GM12892 (cell line): Measurements from ENCODE around the gene CLASP2.

ENCODE experiments used
- POLR2AphosphoS5 ChIP-seq: IDR thresholded peaks from 2 replicates; pipeline ENCODE4 v1.6.1; 2011; ENCODE audit warnings: low read depth, low read length, control low read depth
- TAF1 ChIP-seq: IDR thresholded peaks from 2 replicates; pipeline ENCODE4 v1.6.1; 2011; ENCODE audit warnings: low read depth, mild to moderate bottlenecking, control low read depth, low read length, borderline replicate concordance

DNA sequence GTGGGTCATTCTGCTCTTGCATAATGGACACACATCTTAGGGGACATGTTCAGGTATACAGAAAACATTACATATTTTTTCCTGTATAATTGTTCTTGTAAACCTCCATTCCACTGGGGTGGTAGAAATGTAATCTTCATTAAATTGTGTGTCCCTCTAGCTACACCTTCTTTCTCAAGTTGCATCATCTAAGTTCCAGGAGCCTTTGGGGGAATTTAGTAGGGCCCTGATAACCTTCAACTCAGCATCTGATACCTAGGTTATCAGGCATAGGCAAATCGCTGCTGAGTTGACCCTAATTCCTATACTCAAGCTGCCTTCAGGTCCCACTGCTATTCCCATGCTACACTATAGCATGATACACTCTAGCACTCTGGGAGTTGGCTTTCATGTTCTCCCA, 19.1 kb upstream of the CLASP2 start:
- TF ChIP-seq TAF1 (no peak), POLR2AphosphoS5 (no peak)
